ENCODE data around the gene DENND4A.

DNA sequence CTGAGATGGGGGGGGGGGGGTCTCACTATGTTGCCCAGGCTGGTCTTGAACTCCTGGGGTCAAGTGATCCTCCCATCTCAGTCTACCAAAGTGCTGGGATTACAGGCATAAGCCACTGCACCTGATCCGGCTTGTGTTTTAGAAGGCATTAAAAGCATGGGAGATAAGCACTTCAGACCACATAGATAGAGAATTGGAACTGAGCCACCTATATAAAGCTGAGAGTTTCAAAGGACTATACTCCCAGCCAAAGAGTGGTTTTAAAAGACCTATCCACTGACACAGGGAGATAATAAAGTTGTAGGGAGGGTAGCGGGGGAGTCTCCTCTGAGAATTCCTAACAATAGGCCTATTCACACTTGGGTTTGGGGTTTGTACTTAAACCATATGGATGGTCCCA, 34.8 kb downstream of the DENND4A start:
- no peak for TF ChIP-seq EZH2 (IDR thresholded peaks at IDR 0.05; ENCODE audit: insufficient read depth, poor library complexity, severe bottlenecking)
- no peak for TF ChIP-seq EZH2phosphoT487 (IDR thresholded peaks at IDR 0.05; ENCODE audit: insufficient read depth, low read depth)

All from GM23248 (cell line).